ENCODE measurements around the gene TGM6. TPM values are rescaled to one million over a fixed set of nuclear protein-coding genes. Genes with fewer than 3 reads are reported as not detected.

Gene TGM6
- polyA plus RNA-seq, 1 donor (not counting 4 experiments of a cell fraction or from before 2014, with no cell fraction given): not detected

DNA sequence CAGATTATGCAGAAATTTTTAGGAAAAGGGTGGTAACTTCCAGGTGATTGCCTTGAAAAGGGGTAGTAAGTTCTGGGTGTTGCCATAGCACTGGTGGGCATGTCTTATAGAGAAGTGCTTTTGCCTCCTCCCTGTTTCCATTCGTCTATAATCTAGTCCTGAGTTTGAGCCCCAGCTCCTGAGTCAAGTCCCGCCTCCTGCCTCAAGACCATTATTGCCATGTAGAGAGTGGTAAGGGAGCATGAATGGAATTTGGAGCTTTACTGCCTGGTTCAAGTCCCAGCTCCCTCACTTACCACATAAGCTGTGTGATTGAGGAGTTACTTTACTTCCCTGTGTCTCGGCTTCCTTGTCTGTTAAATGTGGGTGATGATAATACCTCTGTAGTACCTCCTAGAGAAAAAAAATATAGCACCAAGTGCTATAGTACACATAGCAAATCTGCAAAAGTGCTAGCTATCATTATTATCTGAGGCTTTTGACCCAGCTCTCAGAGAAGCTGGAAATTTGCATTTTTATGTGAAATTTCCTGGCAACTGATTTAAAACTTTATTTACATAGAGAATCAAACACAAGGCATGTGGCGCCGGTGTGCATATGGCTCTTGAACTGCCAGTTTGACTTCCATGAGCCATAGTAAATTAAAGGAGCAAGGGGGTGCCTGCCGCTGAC lies 36.0 kb downstream of the TGM6 start:
- Histone ChIP-seq H3K36me3 (ENCODE audit: control insufficient read depth in 2 of 2, extremely low read depth in 1 of 2, insufficient read depth in 2 of 2, low read length in 2 of 2) (no peaks in the 10 kb centered on the region), H3K4me2 (ENCODE audit: control insufficient read depth, extremely low read depth, insufficient read depth, low read depth, low read length) (no peak overlapping the region), H3K4me3 (ENCODE audit: control insufficient read depth in 2 of 3, extremely low read depth in 1 of 3, insufficient read depth in 2 of 3, low read depth in 1 of 3, low read length in 3 of 3) (no peak overlapping the region), H3K9me1 (ENCODE audit: control insufficient read depth, extremely low read depth, insufficient read depth, low read length) (no peaks in the 10 kb centered on the region), H3K9ac (ENCODE audit: control insufficient read depth, extremely low read depth, insufficient read depth, low read length) (no peak overlapping the region), H4K20me1 (ENCODE audit: control insufficient read depth, extremely low read depth, insufficient read depth, low read length) (no peaks in the 10 kb centered on the region), H2AFZ (ENCODE audit: control insufficient read depth, low read length) (no peak overlapping the region), H3K9me3 (ENCODE audit: control insufficient read depth, low read depth, low read length) (no peaks in the 10 kb centered on the region), H3K4me1 (ENCODE audit: control insufficient read depth, extremely low read depth, insufficient read depth, low read length) (no peaks in the 10 kb centered on the region), H3K27ac (ENCODE audit: control insufficient read depth, insufficient read depth, low read length) (no peak overlapping the region), H3K79me2 (ENCODE audit: control insufficient read depth, insufficient read depth, low read length) (no peaks in the 10 kb centered on the region), H3K27me3 (ENCODE audit: control insufficient read depth, extremely low read depth, insufficient read depth, low read length) (peaks cover 5% of the 10 kb centered on the region)
- dilution Hi-C loops (cut with MboI; ENCODE audit: extremely low pct_ligation_motif_present, low sequenced_read_pairs): no loop called here
- no peak for FAIRE-seq
- TF ChIP-seq EZH2 (IDR thresholded peaks at IDR 0.05; ENCODE audit: low read length): no peak
- TF ChIP-seq, protein P1, sequence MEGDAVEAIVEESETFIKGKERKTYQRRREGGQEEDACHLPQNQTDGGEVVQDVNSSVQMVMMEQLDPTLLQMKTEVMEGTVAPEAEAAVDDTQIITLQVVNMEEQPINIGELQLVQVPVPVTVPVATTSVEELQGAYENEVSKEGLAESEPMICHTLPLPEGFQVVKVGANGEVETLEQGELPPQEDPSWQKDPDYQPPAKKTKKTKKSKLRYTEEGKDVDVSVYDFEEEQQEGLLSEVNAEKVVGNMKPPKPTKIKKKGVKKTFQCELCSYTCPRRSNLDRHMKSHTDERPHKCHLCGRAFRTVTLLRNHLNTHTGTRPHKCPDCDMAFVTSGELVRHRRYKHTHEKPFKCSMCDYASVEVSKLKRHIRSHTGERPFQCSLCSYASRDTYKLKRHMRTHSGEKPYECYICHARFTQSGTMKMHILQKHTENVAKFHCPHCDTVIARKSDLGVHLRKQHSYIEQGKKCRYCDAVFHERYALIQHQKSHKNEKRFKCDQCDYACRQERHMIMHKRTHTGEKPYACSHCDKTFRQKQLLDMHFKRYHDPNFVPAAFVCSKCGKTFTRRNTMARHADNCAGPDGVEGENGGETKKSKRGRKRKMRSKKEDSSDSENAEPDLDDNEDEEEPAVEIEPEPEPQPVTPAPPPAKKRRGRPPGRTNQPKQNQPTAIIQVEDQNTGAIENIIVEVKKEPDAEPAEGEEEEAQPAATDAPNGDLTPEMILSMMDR (optimal IDR thresholded peaks at IDR 0.05 in 1 of 3, IDR thresholded peaks at IDR 0.05 in 1 of 3, conservative IDR thresholded peaks at IDR 0.05 in 1 of 3; ENCODE audit: extremely low read depth in 1 of 3, insufficient read depth in 2 of 3, low read length in 3 of 3): no peak
- no peak for DNase-seq (ENCODE audit: low read depth, low spot score)

DNA sequence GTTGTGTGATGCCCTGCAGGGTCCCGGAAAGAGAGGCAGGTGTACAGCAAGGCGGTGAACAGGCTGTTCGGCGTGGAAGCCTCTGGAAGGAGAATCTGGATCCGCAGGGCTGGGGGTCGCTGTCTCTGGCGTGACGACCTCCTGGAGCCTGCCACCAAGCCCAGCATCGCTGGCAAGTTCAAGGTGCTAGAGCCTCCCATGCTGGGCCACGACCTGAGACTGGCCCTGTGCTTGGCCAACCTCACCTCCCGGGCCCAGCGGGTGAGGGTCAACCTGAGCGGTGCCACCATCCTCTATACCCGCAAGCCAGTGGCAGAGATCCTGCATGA lies 36.5 kb downstream of the TGM6 start:
- Histone ChIP-seq H3K4me1 (ENCODE audit: control insufficient read depth, extremely low read depth, insufficient read depth, low read length) (no peaks in the 10 kb centered on the region), H3K9me1 (ENCODE audit: control insufficient read depth, extremely low read depth, insufficient read depth, low read length) (no peaks in the 10 kb centered on the region), H3K9ac (ENCODE audit: control insufficient read depth, extremely low read depth, insufficient read depth, low read length) (no peak overlapping the region), H3K4me2 (ENCODE audit: control insufficient read depth, extremely low read depth, insufficient read depth, low read depth, low read length) (no peak overlapping the region), H4K20me1 (ENCODE audit: control insufficient read depth, extremely low read depth, insufficient read depth, low read length) (no peaks in the 10 kb centered on the region), H3K79me2 (ENCODE audit: control insufficient read depth, insufficient read depth, low read length) (no peaks in the 10 kb centered on the region), H2AFZ (ENCODE audit: control insufficient read depth, low read length) (no peak overlapping the region), H3K36me3 (ENCODE audit: control insufficient read depth in 2 of 2, extremely low read depth in 1 of 2, insufficient read depth in 2 of 2, low read length in 2 of 2) (no peaks in the 10 kb centered on the region), H3K9me3 (ENCODE audit: control insufficient read depth, low read depth, low read length) (no peaks in the 10 kb centered on the region), H3K4me3 (ENCODE audit: control insufficient read depth in 2 of 3, extremely low read depth in 1 of 3, insufficient read depth in 2 of 3, low read depth in 1 of 3, low read length in 3 of 3) (no peak overlapping the region), H3K27me3 (ENCODE audit: control insufficient read depth, extremely low read depth, insufficient read depth, low read length) (peaks cover 5% of the 10 kb centered on the region), H3K27ac (ENCODE audit: control insufficient read depth, insufficient read depth, low read length) (no peak overlapping the region)
- TF ChIP-seq, protein P1 (optimal IDR thresholded peaks at IDR 0.05 in 1 of 3, IDR thresholded peaks at IDR 0.05 in 1 of 3, conservative IDR thresholded peaks at IDR 0.05 in 1 of 3; ENCODE audit: extremely low read depth in 1 of 3, insufficient read depth in 2 of 3, low read length in 3 of 3): no peak
- no peak for TF ChIP-seq EZH2 (IDR thresholded peaks at IDR 0.05; ENCODE audit: low read length)
- DNase-seq (ENCODE audit: low read depth, low spot score) (no peak), FAIRE-seq (no peak)
- dilution Hi-C loops (cut with MboI; ENCODE audit: extremely low pct_ligation_motif_present, low sequenced_read_pairs): no loop called here

Data from keratinocyte (primary cell).